Measurements from ENCODE around the gene FUT7. TPM values are rescaled to one million over a fixed set of nuclear protein-coding genes. Genes with fewer than 3 reads are reported as not detected.

The FUT7 gene
- total RNA-seq, 4 donors from 2014 or later: 0.32 to 0.83 TPM; not detected in 2

GRCh38 chr9:137039611-137040366 is 7.9 kb upstream of the FUT7 start:
- Histone ChIP-seq H3K4me3 (no peak overlapping the region), H3K36me3 (peaks cover 8 to 59% (median 48%) of the 10 kb centered on the region in 4 donors), H3K4me1 (peaks cover 29 to 37% (median 31%) of the 10 kb centered on the region in 4 donors), H3K27ac (replicated peaks in 1 of 4) (no peak overlapping the region), H3K9me3 (no peaks in the 10 kb centered on the region), H3K27me3 (peaks cover 0 to 3% (median 0%) of the 10 kb centered on the region in 4 donors)
- intact Hi-C loops (cut with DNase I): loop anchor here (5.0 kb wide), 1 partner anchor 92 kb away; the partner anchor contains the start of gene C8G
- TF ChIP-seq CTCF (IDR thresholded peaks at IDR 0.05): no peak
- no peak for TF ChIP-seq POLR2AphosphoS5 (IDR thresholded peaks at IDR 0.05)
- no peak for TF ChIP-seq EP300 (IDR thresholded peaks at IDR 0.05)
- no peak for TF ChIP-seq POLR2A (IDR thresholded peaks at IDR 0.05; ENCODE audit: low read depth)
- DNase-seq (ENCODE audit: extremely low spot score): no peak
- WGBS: 91% methylated on average over 9 of the region's 32 CpGs

GRCh38 chr9:137038916-137039315 is 7.0 kb upstream of the FUT7 start:
- Histone ChIP-seq H3K9me3 (no peaks in the 10 kb centered on the region), H3K27ac (replicated peaks in 1 of 4) (no peak overlapping the region), H3K36me3 (peaks cover 8 to 59% (median 48%) of the 10 kb centered on the region in 4 donors), H3K4me3 (no peak overlapping the region), H3K27me3 (peaks cover 0 to 8% (median 0%) of the 10 kb centered on the region in 4 donors), H3K4me1 (peaks cover 22 to 33% (median 29%) of the 10 kb centered on the region in 4 donors)
- no peak for DNase-seq (ENCODE audit: extremely low spot score)
- intact Hi-C loops (cut with DNase I): loop anchor here (5.0 kb wide), 1 partner anchor 92 kb away; the partner anchor contains the start of gene C8G
- 87% methylated on average over 7 of the region's 9 CpGs for WGBS
- TF ChIP-seq POLR2A (IDR thresholded peaks at IDR 0.05; ENCODE audit: low read depth): no peak
- no peak for TF ChIP-seq POLR2AphosphoS5 (IDR thresholded peaks at IDR 0.05)
- TF ChIP-seq CTCF (IDR thresholded peaks at IDR 0.05): no peak
- no peak for TF ChIP-seq EP300 (IDR thresholded peaks at IDR 0.05)

DNA sequence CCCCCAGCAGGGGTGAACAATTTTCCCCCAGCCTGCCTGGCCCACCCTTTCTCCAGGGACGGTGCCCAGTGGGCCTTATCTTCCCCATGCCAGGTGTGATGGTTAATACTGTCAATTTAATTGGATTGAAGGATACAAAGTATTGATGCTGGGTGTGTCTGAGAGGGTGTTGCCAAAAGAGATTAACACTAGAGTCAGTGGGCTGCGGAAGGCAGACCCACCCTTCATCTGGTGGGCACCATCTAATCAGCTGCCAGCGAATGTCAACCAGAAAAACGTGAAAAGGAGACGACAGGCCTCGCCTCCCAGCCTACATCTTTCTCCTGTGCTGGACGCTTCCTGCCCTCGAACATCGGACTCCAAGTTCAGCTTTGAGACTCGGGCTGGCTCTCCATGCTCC is 5.6 kb upstream of the FUT7 start:
- 88% methylated on average over 10 of the region's 10 CpGs for WGBS
- no peak overlapping the region for H3K4me3 ChIP-seq
- peaks cover 14 to 22% (median 18%) of the 10 kb centered on the region in 4 donors for H3K4me1 ChIP-seq
- DNase-seq (ENCODE audit: extremely low spot score): no peak
- H3K36me3 ChIP-seq: peaks cover 8 to 55% (median 48%) of the 10 kb centered on the region in 4 donors
- peaks cover 0 to 8% (median 0%) of the 10 kb centered on the region in 4 donors for H3K27me3 ChIP-seq
- H3K27ac ChIP-seq (replicated peaks in 1 of 4): no peak overlapping the region
- TF ChIP-seq POLR2A (IDR thresholded peaks at IDR 0.05; ENCODE audit: low read depth) (no peak), EP300 (IDR thresholded peaks at IDR 0.05) (no peak), CTCF (IDR thresholded peaks at IDR 0.05) (no peak), POLR2AphosphoS5 (IDR thresholded peaks at IDR 0.05) (no peak)
- intact Hi-C loops (cut with DNase I): loop anchor here (5.0 kb wide), 1 partner anchor 90 kb away; the partner anchor contains the start of gene C8G
- no peaks in the 10 kb centered on the region for H3K9me3 ChIP-seq

DNA sequence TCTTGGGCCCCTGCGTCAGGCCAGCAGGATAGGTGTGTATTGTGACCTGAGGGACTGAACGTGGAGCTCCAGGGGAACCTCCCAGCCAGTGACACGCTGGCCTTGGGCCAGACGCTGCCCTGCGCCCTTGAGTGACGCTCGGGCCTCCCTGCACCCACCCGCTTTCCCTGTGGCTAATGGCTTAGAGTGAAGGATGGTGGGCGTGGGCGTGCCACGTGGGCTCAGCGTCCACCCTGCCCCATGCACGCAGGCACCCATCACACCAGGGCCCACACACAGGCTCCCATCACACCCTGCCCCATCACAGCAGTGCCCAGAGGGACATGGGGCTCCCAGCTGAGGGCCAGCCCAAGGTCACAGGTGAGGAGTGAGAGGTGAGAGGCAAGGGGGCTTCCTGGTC is 5.1 kb upstream of the FUT7 start:
- DNase-seq (ENCODE audit: extremely low spot score): no peak
- no peak overlapping the region for H3K27ac ChIP-seq (replicated peaks in 1 of 4)
- intact Hi-C loops (cut with DNase I): loop anchor here (5.0 kb wide), 1 partner anchor 90 kb away; the partner anchor contains the start of gene C8G
- no peaks in the 10 kb centered on the region for H3K9me3 ChIP-seq
- WGBS: 82% methylated on average over 5 of the region's 13 CpGs
- no peak overlapping the region for H3K4me3 ChIP-seq
- H3K36me3 ChIP-seq: peaks cover 8 to 51% (median 47%) of the 10 kb centered on the region in 4 donors
- H3K27me3 ChIP-seq: peaks cover 0 to 8% (median 0%) of the 10 kb centered on the region in 4 donors
- TF ChIP-seq POLR2AphosphoS5 (IDR thresholded peaks at IDR 0.05): no peak
- TF ChIP-seq CTCF (IDR thresholded peaks at IDR 0.05): no peak
- TF ChIP-seq EP300 (IDR thresholded peaks at IDR 0.05): no peak
- no peak for TF ChIP-seq POLR2A (IDR thresholded peaks at IDR 0.05; ENCODE audit: low read depth)
- H3K4me1 ChIP-seq: peaks cover 14 to 22% (median 18%) of the 10 kb centered on the region in 4 donors

All from esophagus muscularis mucosa (tissue), 4 donors.